NCI-H526 (cell line): ENCODE results near the gene SCT.
A peak's percentile ranks its signal among the peaks of the same experiment; 100 is the strongest.

ENCODE experiments used
- DNase-seq, 2 experiments: peaks; one replicate each; lab custom pipeline; 2025; lab: John Stamatoyannopoulos, UW

SCT gene

GRCh38 chr11:621838-622237, 5.1 kb downstream of the SCT start:
- no peak for DNase-seq

DNA sequence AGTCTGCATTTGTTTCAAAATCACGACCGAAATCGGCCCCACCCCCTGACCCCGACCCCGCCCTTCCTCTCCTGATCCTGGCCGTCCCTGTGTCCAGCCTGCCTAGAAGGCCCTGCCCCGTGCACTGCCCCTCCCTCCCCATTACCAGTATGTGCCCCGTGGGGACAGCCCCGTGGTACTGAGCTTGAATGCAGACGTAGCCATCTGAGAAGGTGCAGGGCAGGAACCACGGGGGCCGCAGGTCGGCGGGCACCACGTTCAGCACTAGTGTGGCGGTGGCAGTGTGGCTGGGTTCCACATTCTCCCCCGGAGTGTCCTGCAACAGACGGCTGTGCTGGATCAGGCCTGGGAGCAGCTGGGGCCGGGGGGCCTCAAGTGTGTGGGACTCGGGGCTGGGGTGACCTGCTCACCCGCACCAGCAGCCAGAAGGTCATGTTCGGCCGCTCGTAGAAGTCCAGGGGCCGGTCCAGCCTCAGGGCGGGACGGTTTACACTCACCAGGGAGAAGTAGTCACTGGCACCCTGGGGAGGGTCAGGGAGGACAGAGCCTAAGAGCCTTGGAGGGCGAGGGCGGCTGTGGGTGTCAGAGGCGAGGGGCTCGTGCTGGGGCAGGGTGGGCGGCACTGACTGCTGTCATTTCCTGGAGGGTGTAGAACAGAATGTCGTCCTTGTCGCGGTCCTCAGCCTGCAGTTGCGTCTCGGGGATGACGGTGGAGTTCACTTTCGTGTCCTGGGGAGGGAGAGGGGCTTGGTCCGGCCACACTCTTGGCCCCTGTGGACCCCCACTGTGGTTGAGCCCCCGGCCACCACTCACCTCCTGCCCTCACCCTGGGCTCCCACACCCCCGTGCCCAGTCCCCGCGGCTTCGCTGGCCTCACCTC, 5.8 kb downstream of the SCT start:
- DNase-seq = no peak

GRCh38 chr11:620201-620600, 6.8 kb downstream of the SCT start:
- DNase-seq = no peak

DNA sequence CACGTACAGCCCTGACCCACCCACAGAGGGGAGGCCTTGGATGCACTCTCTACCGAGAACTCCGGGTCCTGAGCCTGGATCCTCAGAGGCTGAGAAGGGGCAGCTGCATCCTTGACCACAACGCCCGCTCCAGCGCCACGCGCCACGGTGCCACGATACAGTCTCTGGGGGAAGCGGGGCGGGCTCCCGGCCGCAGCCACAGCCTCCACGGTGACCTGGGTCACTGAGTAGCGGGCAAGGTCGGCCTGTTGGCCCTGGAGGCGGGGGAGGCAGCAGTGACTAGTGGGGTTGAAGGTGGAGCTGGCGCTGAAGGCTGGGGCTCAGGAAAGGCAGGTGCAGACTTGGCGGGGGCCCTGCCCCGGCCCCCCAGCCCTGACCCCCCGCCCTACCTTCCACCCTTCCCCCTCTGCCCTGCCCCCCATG, 7.3 kb downstream of the SCT start:
- no peak for DNase-seq

DNA sequence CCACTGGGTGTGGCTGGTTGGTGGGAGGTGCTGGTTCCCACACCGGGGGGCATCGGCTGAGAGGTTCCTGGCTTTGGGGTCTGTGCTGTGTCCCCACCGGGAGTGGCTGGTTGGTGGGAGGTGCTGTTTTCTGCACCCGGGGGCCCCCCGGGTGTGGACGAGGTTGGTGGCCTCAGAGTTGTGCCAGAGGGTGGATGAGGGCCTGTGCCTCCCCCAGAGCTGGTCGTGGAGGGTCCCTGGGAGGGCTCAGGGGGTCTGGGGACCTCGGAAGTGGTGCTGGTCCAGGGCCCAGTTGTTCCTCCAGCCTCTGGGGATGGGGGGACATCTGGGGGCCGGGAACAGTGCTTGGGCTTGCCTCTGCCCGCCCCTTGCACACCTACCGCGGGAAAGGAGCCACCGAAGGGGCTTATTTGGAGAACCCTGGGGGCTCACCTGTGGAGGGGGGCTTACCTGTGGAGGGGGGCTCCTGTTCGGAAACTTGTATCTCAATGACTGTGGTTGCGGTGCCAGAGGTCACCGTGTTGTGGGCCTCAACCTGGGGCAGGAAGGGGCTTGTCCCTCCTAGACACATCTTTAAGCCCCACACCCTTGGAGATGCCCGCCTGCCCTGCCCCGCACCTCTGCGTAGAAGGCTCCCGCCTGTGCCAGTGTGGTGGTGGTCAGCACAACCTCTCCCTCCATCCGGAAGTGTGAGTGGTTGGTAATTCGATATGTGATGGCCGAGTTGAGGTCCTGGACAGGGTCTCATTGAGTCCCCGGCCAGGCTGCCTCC, 7.9 kb downstream of the SCT start:
- DNase-seq = no peak

- no peak for DNase-seq
Observed at GRCh38 chr11:617912-618682, 8.9 kb downstream of the SCT start.

DNA sequence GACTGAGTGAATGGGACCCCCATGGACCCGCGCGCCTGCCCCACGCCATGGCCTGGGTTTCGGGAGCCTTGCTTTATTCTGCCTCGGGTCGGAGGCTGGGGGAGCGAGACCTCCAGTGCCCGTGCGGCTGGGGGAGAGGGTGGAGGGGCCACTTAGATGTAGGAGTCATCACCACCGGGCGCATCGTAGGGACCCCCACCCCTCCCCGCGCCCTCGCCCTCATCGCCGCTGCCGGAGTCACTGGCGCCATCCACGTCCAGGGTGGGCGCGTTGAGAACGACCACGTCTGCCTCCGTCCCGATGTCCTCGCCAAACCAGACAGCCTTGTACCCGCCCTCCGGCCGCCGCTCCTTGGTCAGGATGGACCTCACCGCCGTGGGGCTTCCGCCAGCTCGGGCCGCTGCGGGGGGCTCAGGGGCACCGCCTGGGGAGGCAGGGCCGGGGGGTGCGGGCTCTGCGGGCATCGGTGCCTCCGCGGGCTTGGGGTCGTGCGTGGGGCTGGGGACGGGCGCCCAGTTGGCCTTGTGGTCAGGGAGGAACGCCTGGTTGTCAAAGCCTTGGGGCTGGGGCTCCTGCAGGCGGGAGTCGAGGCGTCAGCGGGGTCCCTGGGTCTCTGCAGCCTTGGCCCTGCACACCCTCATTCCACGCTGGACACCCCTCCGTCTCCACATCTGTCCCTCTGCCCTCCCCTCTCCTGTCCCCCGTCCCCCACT, 9.6 kb downstream of the SCT start:
- no peak for DNase-seq

DNA sequence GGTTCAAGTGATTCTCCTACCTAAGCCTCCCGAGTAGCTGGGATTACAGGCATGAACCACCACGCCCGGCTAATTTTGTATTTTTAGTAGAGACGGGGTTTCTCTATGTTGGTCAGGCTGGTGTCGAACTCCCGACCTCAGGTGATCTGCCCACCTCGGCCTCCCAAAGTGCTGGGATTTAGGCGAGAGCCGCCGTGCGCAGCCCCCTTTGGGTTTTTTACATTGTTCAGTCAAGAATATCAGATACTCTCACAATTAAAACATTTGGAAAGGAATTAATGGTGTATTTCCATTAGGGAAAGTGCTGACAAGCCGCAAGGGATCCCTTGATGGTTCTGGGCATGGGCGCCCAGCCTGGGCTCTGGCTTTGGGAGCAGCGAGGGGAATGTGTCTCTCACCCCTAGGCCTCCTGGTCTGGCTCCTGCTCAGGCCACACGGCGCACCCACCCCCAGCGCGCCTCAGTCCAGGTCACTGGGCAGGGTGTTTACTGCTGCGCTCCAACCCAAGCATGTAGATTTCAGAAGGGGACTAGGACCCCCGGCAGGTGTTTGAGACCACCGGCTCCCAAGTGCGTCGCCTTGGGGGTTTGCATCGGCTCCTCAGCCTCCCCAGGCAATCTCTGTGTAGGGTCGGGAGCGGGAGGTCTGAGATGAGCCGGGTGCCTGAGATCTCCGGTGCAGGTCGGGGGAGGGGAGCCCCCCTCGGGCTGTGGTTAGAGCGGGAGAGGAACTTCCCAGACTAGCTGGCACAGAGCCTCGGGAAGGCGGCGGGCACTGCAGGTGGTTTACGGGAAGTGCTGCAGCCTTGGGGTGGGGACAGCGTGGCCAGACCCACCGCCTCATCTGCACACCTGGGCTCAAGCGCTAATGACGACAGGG, 10.4 kb downstream of the SCT start:
- DNase-seq = no peak

GRCh38 chr11:615504-616319, 11.3 kb downstream of the SCT start, which contains the start of gene IRF7:
TSS of gene IRF7 (minus strand) at chr11:615950. CDS start at chr11:615364, 586 bp downstream.
- DNase-seq = peak; percentile 80 to 96

DNA sequence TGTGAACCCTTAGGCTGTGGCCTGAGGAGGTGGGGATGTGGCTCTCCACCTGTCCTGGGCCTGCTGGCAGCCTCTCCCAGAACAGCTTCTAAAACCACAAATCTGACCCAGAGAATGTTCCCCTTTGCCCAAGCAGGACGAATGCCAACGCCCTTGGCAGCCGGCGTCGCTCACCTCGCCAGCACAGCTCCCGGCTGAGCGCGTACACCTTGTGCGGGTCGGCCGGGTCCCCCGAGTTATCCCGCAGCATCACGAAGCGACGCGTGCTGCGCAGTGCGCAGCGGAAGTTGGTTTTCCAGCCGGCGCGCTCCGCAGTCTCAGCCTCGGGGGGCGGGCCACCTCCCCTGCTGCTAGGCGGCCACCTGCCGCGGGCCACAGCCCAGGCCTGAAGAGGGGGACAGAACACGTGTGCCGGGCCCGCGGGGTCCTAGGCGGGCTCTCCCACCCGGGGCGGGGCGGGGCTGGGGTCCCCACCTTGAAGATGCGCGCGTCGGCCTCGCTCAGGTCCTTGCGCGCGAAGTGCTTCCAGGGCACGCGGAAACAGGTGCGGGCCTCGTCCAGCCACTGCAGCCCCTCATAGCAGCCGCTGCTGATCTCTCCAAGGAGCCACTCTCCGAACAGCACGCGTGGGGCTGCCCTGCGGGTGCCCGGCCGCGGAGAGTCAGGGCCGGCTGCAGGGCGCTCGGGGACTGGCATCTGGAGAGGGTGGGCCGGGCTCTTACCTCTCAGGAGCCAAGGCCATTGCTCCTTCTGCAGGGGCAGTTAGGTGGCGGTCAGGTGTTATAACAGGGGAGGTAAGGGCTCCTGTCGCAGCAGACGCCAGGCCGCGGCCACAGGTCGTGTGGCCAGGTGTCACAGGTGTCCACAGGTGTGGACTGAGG, 12.1 kb downstream of the SCT start:
- peak in 1 of 2 experiments; percentile 42 for DNase-seq

DNA sequence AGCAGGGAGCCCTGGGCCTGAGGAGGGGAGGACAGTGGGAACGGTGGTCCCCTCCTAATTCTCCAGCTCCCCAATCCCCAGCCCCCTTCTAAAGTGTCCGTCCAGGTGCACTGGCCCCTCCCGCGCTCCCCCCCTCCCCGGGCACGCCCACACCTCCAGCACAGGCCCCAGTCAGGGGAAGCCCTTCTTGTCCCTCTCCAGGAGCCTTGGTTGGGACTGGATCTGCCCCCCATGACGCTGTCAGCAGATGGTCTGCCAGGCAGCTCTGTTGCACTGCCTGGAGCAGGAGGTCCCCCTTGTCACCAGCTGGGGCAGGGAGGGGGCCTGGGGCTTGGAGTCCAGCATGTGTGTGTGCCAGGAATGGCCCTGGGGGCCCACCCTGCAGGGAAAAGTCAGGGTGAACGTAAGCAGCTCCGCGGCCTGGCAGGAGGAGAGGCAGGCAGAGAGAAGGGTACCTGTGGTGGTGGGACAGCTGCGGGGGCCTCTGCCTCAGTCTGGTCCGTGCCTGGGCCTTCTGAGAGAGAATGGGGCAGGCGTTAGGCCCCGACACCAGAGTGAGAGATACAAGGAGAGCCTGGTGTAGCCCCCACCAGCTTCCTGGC, 12.9 kb downstream of the SCT start:
- DNase-seq = no peak

DNA sequence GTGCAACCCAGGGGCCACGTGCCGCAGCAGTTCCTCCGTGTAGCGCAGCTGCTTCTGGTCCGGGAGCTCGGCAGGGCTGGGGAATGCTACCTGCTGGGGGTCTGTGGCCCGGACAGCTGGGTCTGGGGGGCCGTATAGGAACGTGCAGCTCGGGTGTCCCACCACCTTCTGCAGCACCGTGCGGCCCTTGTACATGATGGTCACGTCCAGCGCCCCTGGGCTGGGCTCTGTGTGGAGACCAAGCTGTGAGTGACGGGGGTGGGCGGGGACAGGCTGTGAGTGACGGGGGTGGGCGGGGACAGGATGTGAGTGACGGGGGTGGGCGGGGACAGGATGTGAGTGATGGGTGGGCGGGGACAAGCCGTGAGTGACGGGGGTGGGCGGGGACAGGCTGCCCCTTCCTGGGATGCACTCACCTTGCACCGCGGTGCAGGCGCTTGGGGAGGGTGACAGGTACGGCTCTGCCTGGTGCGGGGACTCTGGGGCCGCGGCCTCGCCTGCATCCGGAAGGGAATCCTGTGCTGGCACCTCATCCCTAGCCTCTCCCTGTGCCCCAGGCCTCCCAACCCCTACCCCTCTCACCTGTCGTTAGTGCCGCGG, 13.5 kb downstream of the SCT start:
- DNase-seq = peak in 1 of 2 experiments; percentile 94

DNA sequence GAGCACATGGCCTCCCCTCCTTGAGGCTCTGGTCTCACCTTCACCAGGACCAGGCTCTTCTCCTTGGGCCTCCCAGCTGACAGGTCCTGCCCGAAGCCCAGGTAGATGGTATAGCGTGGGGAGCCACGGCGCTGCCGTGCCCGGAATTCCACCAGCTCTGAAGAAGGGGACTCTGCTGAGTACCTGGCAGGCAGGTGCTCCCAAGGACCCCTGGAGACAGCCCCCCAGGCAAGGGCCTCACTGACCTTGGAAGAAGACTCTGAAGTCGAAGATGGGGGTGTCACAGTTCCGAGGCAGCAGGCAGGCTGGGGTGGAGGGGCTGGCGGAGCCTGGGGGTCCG, 14.1 kb downstream of the SCT start:
- DNase-seq = no peak

- DNase-seq = peak; percentile 40 to 44
Observed at GRCh38 chr11:612201-612960, 14.6 kb downstream of the SCT start.

- no peak for DNase-seq
Observed at GRCh38 chr11:611001-611996, 15.7 kb downstream of the SCT start.
